MM.1S (cell line): Measurements from ENCODE around the gene PNLIPRP1.

Source experiments
- CTCF ChIP-seq: fragments of 300-600 bp; sonication (generic); IDR thresholded peaks from 2 replicates; pipeline ENCODE4 v1.5.1; 2016; ENCODE audit warnings: antibody characterized with exemption, low read length, mixed read lengths
- EZH2 ChIP-seq: fragments of 300-600 bp; sonication (generic); optimal IDR thresholded peaks from 2 replicates; pipeline ENCODE3; 2017; ENCODE audit warnings: low read depth, mild to moderate bottlenecking, antibody characterized with exemption, low read length, mixed read lengths
- EZH2phosphoT487 ChIP-seq: fragments of 300-600 bp; sonication (generic); IDR thresholded peaks from 2 replicates; pipeline ENCODE4 v1.6.1; 2018; ENCODE audit warnings: antibody characterized with exemption, low read length

- TF ChIP-seq EZH2 (no peak), CTCF (no peak), EZH2phosphoT487 (no peak)
These were observed 15.3 kb downstream of the PNLIPRP1 start for GRCh38 chr10:116606061-116606483.
